Nephron (organoid): Measurements from ENCODE around the gene WDTC1.
"Not testable (repeated sequence)": the region's sequence is repeated elsewhere in the genome, so short reads cannot be mapped to it uniquely, and the experiment has no call there.

Experiments used
- H3K27ac Mint-ChIP-seq, 3 experiments: 2 replicates each; pipeline ENCODE4 v1.8.0; 2020; ENCODE audit warnings: mixed read lengths in 3 of 3, mild to moderate bottlenecking in 2 of 3, moderate library complexity in 1 of 3
- H3K27me3 Mint-ChIP-seq: 2 replicates; pipeline ENCODE4 v1.8.0; 2021; ENCODE audit warnings: low read depth, mild to moderate bottlenecking, moderate library complexity, mixed read lengths
- H3K36me3 Mint-ChIP-seq: 2 replicates; pipeline ENCODE4 v1.8.0; 2020; ENCODE audit warnings: low read depth, mixed read lengths
- H3K4me1 Mint-ChIP-seq: 2 replicates; pipeline ENCODE4 v1.8.0; 2020; ENCODE audit warnings: mixed read lengths
- H3K4me3 Mint-ChIP-seq, 3 experiments: 2 replicates each; pipeline ENCODE4 v1.8.0; 2020; ENCODE audit warnings: mild to moderate bottlenecking in 3 of 3, mixed read lengths in 3 of 3, moderate library complexity in 2 of 3
- H3K9me3 Mint-ChIP-seq: 2 replicates; pipeline ENCODE4 v1.8.0; 2020; ENCODE audit warnings: mixed read lengths
- TF ChIP-seq, protein P1 (sequence below), 3 experiments: fragments of 200-600 bp; sonication (generic); IDR thresholded peaks; one replicate each; pipeline ENCODE4 v1.5.0; 2021; ENCODE audit warnings: antibody characterized with exemption in 3 of 3; ENCODE audit not compliant: unreplicated experiment in 3 of 3

Gene WDTC1

DNA sequence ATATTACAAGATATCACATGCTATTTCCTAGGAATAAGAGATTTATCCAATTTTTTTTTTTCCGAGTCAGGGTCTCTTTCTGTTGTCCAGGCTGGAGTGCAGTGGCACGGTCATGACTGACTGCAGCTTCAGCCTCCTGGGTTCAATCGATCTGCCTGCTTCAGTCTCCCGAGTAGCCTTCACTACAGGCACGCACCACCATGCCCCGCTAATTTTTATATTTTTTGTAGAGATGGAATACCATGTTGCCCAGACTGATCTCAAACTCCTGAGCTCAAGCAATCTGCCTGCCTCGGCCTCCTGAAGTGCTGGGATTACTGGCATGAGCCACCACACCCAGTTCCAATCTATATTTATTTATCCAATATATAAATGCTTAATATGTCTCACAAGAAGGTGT is 18.0 kb upstream of the WDTC1 start:
- H3K27ac Mint-ChIP-seq = no peak overlapping the region
- H3K27me3 Mint-ChIP-seq = no peaks in the 10 kb centered on the region
- no peak overlapping the region for H3K4me3 Mint-ChIP-seq
- no peaks in the 10 kb centered on the region for H3K36me3 Mint-ChIP-seq
- H3K9me3 Mint-ChIP-seq = peaks cover 2% of the 10 kb centered on the region
- no peaks in the 10 kb centered on the region for H3K4me1 Mint-ChIP-seq
- TF ChIP-seq, protein P1, sequence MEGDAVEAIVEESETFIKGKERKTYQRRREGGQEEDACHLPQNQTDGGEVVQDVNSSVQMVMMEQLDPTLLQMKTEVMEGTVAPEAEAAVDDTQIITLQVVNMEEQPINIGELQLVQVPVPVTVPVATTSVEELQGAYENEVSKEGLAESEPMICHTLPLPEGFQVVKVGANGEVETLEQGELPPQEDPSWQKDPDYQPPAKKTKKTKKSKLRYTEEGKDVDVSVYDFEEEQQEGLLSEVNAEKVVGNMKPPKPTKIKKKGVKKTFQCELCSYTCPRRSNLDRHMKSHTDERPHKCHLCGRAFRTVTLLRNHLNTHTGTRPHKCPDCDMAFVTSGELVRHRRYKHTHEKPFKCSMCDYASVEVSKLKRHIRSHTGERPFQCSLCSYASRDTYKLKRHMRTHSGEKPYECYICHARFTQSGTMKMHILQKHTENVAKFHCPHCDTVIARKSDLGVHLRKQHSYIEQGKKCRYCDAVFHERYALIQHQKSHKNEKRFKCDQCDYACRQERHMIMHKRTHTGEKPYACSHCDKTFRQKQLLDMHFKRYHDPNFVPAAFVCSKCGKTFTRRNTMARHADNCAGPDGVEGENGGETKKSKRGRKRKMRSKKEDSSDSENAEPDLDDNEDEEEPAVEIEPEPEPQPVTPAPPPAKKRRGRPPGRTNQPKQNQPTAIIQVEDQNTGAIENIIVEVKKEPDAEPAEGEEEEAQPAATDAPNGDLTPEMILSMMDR (IDR thresholded peaks at IDR 0.05; ENCODE audit: unreplicated experiment in 3 of 3) = no peak

DNA sequence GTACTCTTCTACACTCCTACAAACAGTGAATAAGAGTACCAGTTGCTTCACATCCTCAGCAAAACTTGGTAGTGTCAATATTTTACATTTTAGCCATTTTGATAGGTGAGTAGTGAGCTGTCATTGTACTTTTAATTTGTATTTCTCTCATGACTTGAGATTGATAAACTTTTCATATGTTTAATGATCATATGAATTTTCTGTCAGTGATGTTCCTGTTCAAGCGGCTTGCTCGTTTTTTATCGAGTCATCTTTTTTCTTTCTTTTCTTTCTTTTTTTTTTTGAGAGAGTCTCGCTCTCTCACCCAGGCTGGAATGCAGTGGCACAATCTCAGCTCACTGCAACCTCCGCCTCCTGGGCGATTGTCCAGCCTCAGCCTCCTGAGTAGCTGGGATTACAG is 17.0 kb upstream of the WDTC1 start:
- H3K4me1 Mint-ChIP-seq = no peaks in the 10 kb centered on the region
- TF ChIP-seq, protein P1 (IDR thresholded peaks at IDR 0.05; ENCODE audit: unreplicated experiment in 3 of 3) = no peak
- no peaks in the 10 kb centered on the region for H3K36me3 Mint-ChIP-seq
- H3K27ac Mint-ChIP-seq = no peak overlapping the region
- no peaks in the 10 kb centered on the region for H3K27me3 Mint-ChIP-seq
- H3K4me3 Mint-ChIP-seq = no peak overlapping the region
- H3K9me3 Mint-ChIP-seq = peaks cover 2% of the 10 kb centered on the region

DNA sequence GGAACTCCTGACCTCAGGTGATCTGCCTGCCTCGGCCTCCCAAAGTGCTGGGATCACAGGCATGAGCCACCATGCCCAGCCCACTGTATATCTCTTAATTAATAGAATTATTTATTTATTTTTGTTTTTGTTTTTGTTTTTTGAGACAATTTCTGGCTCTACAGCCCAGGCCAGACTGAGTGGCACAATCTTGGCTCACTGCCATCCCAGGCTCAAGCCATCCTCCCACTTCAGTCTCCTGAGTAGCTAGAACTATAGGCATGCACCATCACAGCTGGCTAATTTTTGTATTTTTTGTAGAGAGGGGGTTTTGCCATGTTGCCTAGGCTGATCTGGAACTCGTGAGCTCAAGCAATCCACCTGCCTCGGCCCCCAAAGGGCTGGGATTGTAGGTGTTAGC is 15.7 kb upstream of the WDTC1 start:
- Mint-ChIP-seq H3K4me1 (no peaks in the 10 kb centered on the region), H3K4me3 (no peak overlapping the region), H3K27ac (no peak overlapping the region), H3K27me3 (no peaks in the 10 kb centered on the region), H3K9me3 (peaks cover 2% of the 10 kb centered on the region), H3K36me3 (no peaks in the 10 kb centered on the region)
- TF ChIP-seq, protein P1 (IDR thresholded peaks at IDR 0.05; ENCODE audit: unreplicated experiment in 3 of 3) = no peak

DNA sequence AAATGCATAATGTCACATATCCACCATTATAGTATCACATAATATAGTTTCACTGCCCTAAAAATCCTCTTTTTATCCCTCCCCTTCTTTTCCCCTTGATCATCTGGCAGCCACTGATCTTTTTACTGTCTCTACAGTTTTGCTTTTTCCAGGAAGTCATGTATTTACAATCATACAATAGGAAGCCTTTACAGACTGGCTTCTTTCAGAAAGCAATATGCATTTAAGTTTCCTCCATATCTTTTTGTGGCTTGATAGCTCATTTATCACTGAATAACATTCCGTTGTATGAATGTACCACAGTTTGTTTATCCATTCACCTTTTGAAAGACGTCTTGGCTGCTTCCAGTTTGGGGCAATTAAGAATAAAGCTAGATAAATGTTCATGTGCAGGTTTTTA is 14.3 kb upstream of the WDTC1 start:
- Mint-ChIP-seq H3K27me3 (no peaks in the 10 kb centered on the region), H3K4me3 (no peak overlapping the region), H3K9me3 (peaks cover 2% of the 10 kb centered on the region), H3K4me1 (no peaks in the 10 kb centered on the region), H3K27ac (no peak overlapping the region), H3K36me3 (no peaks in the 10 kb centered on the region)
- TF ChIP-seq, protein P1 (IDR thresholded peaks at IDR 0.05; ENCODE audit: unreplicated experiment in 3 of 3) = no peak

DNA sequence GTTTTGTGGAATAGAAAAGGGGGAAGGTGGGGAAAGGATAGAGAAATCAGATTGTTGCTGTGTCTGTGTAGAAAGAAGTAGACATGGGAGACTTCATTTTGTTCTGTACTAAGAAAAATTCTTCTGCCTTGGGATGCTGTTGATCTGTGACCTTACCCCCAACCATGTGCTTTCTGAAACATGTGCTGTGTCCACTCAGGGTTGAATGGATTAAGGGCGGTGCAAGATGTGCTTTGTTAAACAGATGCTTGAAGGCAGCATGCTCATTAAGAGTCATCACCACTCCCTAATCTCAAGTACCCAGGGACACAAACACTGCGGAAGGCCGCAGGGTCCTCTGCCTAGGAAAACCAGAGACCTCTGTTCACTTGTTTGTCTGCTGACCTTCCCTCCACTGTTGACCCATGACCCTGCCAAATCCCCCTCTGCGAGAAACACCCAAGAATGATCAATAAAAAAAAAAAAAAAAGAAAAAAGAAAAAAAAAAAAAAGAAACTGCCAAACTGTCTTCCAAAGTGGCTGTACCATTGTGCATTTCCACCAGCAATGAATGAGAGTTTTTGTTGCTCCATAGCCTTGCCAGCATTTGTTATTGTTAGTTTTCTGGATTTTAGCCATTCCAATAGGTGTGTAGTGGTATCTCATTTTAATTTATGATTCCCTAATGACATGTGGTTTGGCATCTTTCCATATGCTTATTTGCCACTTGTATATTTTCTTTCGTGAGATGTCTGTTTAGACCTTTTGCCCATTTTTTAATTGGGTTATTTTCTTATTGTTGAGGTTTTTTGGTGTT is 13.5 kb upstream of the WDTC1 start:
- H3K9me3 Mint-ChIP-seq, H3K4me1 Mint-ChIP-seq, H3K36me3 Mint-ChIP-seq, H3K4me3 Mint-ChIP-seq, H3K27ac Mint-ChIP-seq, H3K27me3 Mint-ChIP-seq: not testable (repeated sequence)

DNA sequence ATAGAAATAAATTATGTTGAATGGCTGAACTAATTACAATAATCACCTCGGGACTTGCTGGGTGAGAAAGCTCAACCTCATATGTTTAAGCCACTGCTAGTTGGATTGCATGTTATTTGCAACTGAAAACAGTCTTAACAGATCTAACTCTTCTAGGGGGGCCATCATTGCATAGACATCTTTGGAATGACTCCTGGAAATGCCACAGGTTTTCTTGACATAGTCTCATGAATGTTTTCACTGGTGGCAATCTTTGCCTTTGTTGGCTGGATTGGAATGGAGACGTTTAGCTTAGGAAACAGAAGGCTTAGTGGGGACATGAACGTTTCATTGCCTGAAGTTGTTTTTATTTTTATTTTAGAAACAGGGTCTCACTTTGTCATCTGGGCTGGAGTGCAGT is 8.8 kb upstream of the WDTC1 start:
- TF ChIP-seq, protein P1 (IDR thresholded peaks at IDR 0.05; ENCODE audit: unreplicated experiment in 3 of 3) = no peak
- no peaks in the 10 kb centered on the region for H3K4me1 Mint-ChIP-seq
- H3K9me3 Mint-ChIP-seq = no peaks in the 10 kb centered on the region
- H3K36me3 Mint-ChIP-seq = no peaks in the 10 kb centered on the region
- H3K27me3 Mint-ChIP-seq = no peaks in the 10 kb centered on the region
- no peak overlapping the region for H3K4me3 Mint-ChIP-seq
- H3K27ac Mint-ChIP-seq = no peak overlapping the region
